GM12878 (cell line): ENCODE results near the gene CYB5D1. TPM values are rescaled to one million over a fixed set of nuclear protein-coding genes. Genes with fewer than 3 reads are reported as not detected.

Experiments used
- ATF7 ChIP-seq: fragments of 450-650 bp; IDR thresholded peaks from 2 replicates; pipeline ENCODE4 v1.6.1; 2016; ENCODE audit warnings: low read depth, mild to moderate bottlenecking
- BRCA1 ChIP-seq: IDR thresholded peaks from 2 replicates; pipeline ENCODE4 v1.6.1; 2011; ENCODE audit warnings: low read depth, low read length, improper control_type of control experiment
- CHD1 ChIP-seq: IDR thresholded peaks from 2 replicates; pipeline ENCODE4 v1.6.1; 2012; ENCODE audit warnings: low read depth, low read length, improper control_type of control experiment
- EP300 ChIP-seq, 2 experiments: fragments of 150-350 bp in 1 of 2; IDR thresholded peaks; 2 replicates each; pipeline ENCODE4 v1.6.1; 2011 to 2012; ENCODE audit warnings: low read depth in 2 of 2, low read length in 2 of 2, borderline replicate concordance in 1 of 2, improper control_type of control experiment in 1 of 2, inconsistent platforms in 1 of 2; ENCODE audit not compliant: control insufficient read depth in 1 of 2
- GATAD2B ChIP-seq: fragments of 450-650 bp; conservative IDR thresholded peaks from 2 replicates; pipeline ENCODE4 v1.6.1; 2017; ENCODE audit warnings: low read depth, mild to moderate bottlenecking, moderate library complexity
- JUNB ChIP-seq: IDR thresholded peaks from 2 replicates; pipeline ENCODE4 v1.6.1; 2016; ENCODE audit warnings: antibody characterized with exemption, mild to moderate bottlenecking
- MEF2B ChIP-seq: fragments of 450-650 bp; IDR thresholded peaks from 2 replicates; pipeline ENCODE4 v1.6.1; 2018; ENCODE audit warnings: mild to moderate bottlenecking, moderate library complexity; ENCODE audit not compliant: partially characterized antibody, poor library complexity, severe bottlenecking
- MYC ChIP-seq: IDR thresholded peaks from 2 replicates; pipeline ENCODE4 v1.6.1; 2011; ENCODE audit warnings: mild to moderate bottlenecking, low read length, moderate library complexity, inconsistent platforms; ENCODE audit not compliant: insufficient read depth, insufficient replicate concordance, insufficient read length, severe bottlenecking
- PAX5 ChIP-seq: IDR thresholded peaks from 2 replicates; pipeline ENCODE4 v1.6.1; 2011; ENCODE audit warnings: low read depth, low read length, borderline replicate concordance
- POLR2A ChIP-seq: IDR thresholded peaks from 2 replicates; pipeline ENCODE4 v1.6.1; 2011; ENCODE audit warnings: low read depth, mild to moderate bottlenecking, low read length
- RAD21 ChIP-seq: IDR thresholded peaks from 2 replicates; pipeline ENCODE4 v1.6.1; 2011; ENCODE audit warnings: mild to moderate bottlenecking, low read depth, low read length, moderate library complexity; ENCODE audit not compliant: insufficient read depth
- RFX5 ChIP-seq: IDR thresholded peaks from 2 replicates; pipeline ENCODE4 v1.6.1; 2011; ENCODE audit warnings: low read depth, low read length, improper control_type of control experiment
- SIN3A ChIP-seq: IDR thresholded peaks from 2 replicates; pipeline ENCODE4 v1.6.1; 2012; ENCODE audit warnings: low read depth, low read length, improper control_type of control experiment
- SP1 ChIP-seq: IDR thresholded peaks from one replicate; pipeline ENCODE4 v1.6.1; 2011; ENCODE audit warnings: low read depth, low read length
- SPI1 ChIP-seq: IDR thresholded peaks from 2 replicates; pipeline ENCODE4 v1.6.1; 2011; ENCODE audit warnings: low read depth, mild to moderate bottlenecking, low read length, moderate library complexity, borderline replicate concordance; ENCODE audit not compliant: insufficient read depth
- STAT3 ChIP-seq: IDR thresholded peaks from 2 replicates; pipeline ENCODE4 v1.6.1; 2011; ENCODE audit warnings: low read depth, low read length, improper control_type of control experiment
- TCF7 ChIP-seq: IDR thresholded peaks from 2 replicates; pipeline ENCODE4 v1.6.1; 2014; ENCODE audit warnings: antibody characterized with exemption, borderline replicate concordance
- polyA plus RNA-seq, 11 experiments: library from polyadenylated mRNA; depleted of rRNA in 4 of 11; unstranded in 6 of 11; stranded (reverse) in 5 of 11; fragments of >200 nt; fragmentation: Nextera tagmentation in 4 of 11; fragmentation: Illumina TruSeq in 1 of 11; extraction: Ambion mirVana in 4 of 11; extraction: Trizol in 1 of 11; gene quantifications; 1 replicate in 1 of 11; 2 replicates in 10 of 11; pipeline versions ENCODE4 v1.2.1 to v1.2.3, GENCODE V29; 2011 to 2016; ENCODE audit warnings: inconsistent platforms in 2 of 11, missing spikeins in 2 of 11, low read depth in 1 of 11
- total RNA-seq, 4 experiments: library from RNA; depleted of rRNA in 3 of 4; stranded (reverse); fragments of >200 nt in 3 of 4; fragmentation: Illumina TruSeq in 1 of 4; extraction: Trizol in 1 of 4; gene quantifications; 2 replicates each; pipeline versions ENCODE4 v1.2.1 to v1.2.3, GENCODE V29; 2013 to 2021
- TF ChIP-seq, protein P1 (sequence below): fragments of 450-650 bp; formaldehyde crosslinking; IDR thresholded peaks from 2 replicates; pipeline ENCODE4 v1.4.0; 2022; ENCODE audit warnings: mild to moderate bottlenecking, moderate library complexity
- TF ChIP-seq, protein P2 (sequence below): fragments of 450-650 bp; IDR thresholded peaks from 2 replicates; pipeline ENCODE4 v1.6.1; 2017; ENCODE audit warnings: mild to moderate bottlenecking, low read depth, inconsistent platforms; ENCODE audit not compliant: poor library complexity, severe bottlenecking
- TF ChIP-seq, protein P3 (sequence below): IDR thresholded peaks from 2 replicates; pipeline ENCODE4 v1.6.1; 2011; ENCODE audit warnings: low read depth, mild to moderate bottlenecking, low read length, moderate library complexity, borderline replicate concordance; ENCODE audit errors: extremely low read depth
- TF ChIP-seq, protein P4 (sequence below): fragments of 150-350 bp; IDR thresholded peaks from 2 replicates; pipeline ENCODE4 v1.6.1; 2016; ENCODE audit warnings: low read depth, low read length

CYB5D1 gene
- total and polyA plus RNA-seq, 10 of the 15 experiments (the other 5 are each of a cell fraction or from before 2014, with no cell fraction given): 1.6 to 8.7 (median 6.4) TPM

DNA sequence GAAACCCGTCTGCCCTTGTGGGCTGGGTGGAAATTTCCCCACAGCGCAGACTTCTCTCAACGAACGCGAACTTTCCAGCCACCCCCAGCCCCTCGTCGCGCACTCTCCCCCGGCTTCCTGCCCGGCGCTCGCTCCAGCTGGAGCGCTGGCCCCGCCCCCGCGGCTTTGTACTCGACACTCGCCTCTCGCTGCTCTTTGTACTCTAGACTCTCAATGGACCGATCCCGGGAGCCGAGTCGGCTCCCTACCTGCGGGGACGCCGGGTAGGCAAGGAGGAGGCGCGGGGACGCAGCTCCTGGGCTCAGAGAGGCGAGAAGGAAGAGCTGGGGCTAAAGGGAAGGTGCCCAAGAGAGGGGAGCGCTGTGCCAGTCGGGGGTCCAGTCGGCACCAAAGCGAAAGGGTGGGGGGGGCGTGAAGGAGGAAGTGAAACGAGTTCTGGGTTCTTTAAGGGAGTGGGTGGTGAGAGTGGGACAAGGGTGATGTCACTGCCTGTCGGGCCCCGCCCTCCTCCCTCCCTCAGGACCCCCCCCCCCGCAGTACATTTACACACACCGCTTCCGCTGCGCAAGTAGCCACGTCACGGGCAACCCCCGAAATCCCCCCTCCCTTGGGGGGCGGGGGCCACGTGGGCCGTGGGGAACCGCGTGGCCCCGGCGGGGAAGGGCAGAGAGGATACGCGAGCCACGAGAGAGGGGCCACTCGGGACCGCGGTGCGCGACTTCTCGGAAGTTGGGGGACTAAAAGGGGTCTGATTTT is 14.1 kb upstream of the CYB5D1 start (continued):
- TF ChIP-seq MEF2B (peak; percentile 88), RAD21 (no peak), SPI1 (peak; percentile 95), BRCA1 (no peak), GATAD2B (no peak; the same call in 1 of the 2 replicates), EP300 (IDR thresholded peaks at IDR 0.05; ENCODE audit: borderline replicate concordance in 1 of 2, control insufficient read depth in 1 of 2, low read depth in 2 of 2, low read length in 2 of 2) (peak; percentile 7 to 55; a peak in 1 of 4 replicates), SIN3A (peak; percentile 90; the same call in 1 of the 2 replicates), RFX5 (no peak), JUNB (no peak), CHD1 (0 out of 2 replicates have a peak, but pooled peaks have one; percentile 2), MYC (peak; percentile 79), STAT3 (no peak), TCF7 (no peak), ATF7 (peak; percentile 95), SP1 (peak; percentile 35), PAX5 (0 out of 2 replicates have a peak, but pooled peaks have one; percentile 33), POLR2A (peak; percentile 65)
- TF ChIP-seq, protein P1, sequence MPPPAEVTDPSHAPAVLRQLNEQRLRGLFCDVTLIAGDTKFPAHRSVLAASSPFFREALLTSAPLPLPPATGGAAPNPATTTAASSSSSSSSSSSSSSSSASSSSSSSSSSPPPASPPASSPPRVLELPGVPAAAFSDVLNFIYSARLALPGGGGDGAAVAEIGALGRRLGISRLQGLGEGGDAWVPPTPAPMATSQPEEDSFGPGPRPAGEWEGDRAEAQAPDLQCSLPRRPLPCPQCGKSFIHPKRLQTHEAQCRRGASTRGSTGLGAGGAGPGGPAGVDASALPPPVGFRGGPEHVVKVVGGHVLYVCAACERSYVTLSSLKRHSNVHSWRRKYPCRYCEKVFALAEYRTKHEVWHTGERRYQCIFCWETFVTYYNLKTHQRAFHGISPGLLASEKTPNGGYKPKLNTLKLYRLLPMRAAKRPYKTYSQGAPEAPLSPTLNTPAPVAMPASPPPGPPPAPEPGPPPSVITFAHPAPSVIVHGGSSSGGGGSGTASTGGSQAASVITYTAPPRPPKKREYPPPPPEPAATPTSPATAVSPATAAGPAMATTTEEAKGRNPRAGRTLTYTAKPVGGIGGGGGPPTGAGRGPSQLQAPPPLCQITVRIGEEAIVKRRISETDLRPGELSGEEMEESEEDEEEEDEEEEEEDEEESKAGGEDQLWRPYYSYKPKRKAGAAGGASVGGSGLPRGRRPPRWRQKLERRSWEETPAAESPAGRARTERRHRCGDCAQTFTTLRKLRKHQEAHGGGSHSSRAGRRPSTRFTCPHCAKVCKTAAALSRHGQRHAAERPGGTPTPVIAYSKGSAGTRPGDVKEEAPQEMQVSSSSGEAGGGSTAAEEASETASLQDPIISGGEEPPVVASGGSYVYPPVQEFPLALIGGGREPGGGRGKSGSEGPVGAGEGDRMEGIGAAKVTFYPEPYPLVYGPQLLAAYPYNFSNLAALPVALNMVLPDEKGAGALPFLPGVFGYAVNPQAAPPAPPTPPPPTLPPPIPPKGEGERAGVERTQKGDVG (CRISPR knock-in tag): no peak
- TF ChIP-seq, protein P2, sequence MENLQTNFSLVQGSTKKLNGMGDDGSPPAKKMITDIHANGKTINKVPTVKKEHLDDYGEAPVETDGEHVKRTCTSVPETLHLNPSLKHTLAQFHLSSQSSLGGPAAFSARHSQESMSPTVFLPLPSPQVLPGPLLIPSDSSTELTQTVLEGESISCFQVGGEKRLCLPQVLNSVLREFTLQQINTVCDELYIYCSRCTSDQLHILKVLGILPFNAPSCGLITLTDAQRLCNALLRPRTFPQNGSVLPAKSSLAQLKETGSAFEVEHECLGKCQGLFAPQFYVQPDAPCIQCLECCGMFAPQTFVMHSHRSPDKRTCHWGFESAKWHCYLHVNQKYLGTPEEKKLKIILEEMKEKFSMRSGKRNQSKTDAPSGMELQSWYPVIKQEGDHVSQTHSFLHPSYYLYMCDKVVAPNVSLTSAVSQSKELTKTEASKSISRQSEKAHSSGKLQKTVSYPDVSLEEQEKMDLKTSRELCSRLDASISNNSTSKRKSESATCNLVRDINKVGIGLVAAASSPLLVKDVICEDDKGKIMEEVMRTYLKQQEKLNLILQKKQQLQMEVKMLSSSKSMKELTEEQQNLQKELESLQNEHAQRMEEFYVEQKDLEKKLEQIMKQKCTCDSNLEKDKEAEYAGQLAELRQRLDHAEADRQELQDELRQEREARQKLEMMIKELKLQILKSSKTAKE: peak; percentile 76
- TF ChIP-seq, protein P3, sequence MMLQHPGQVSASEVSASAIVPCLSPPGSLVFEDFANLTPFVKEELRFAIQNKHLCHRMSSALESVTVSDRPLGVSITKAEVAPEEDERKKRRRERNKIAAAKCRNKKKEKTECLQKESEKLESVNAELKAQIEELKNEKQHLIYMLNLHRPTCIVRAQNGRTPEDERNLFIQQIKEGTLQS: no peak
- TF ChIP-seq, protein P4, sequence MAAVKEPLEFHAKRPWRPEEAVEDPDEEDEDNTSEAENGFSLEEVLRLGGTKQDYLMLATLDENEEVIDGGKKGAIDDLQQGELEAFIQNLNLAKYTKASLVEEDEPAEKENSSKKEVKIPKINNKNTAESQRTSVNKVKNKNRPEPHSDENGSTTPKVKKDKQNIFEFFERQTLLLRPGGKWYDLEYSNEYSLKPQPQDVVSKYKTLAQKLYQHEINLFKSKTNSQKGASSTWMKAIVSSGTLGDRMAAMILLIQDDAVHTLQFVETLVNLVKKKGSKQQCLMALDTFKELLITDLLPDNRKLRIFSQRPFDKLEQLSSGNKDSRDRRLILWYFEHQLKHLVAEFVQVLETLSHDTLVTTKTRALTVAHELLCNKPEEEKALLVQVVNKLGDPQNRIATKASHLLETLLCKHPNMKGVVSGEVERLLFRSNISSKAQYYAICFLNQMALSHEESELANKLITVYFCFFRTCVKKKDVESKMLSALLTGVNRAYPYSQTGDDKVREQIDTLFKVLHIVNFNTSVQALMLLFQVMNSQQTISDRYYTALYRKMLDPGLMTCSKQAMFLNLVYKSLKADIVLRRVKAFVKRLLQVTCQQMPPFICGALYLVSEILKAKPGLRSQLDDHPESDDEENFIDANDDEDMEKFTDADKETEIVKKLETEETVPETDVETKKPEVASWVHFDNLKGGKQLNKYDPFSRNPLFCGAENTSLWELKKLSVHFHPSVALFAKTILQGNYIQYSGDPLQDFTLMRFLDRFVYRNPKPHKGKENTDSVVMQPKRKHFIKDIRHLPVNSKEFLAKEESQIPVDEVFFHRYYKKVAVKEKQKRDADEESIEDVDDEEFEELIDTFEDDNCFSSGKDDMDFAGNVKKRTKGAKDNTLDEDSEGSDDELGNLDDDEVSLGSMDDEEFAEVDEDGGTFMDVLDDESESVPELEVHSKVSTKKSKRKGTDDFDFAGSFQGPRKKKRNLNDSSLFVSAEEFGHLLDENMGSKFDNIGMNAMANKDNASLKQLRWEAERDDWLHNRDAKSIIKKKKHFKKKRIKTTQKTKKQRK: no peak
